SK-N-MC (cell line): ENCODE data around the gene DLG5.

Experiments
- DNase-seq: peaks from one replicate; pipeline ENCODE4 v3.0.0-alpha.2; 2011; ENCODE audit warnings: low read depth, low spot score
- H3K27ac ChIP-seq: fragments of 200-600 bp; sonication (generic); 2 replicates; pipeline ENCODE4 v1.5.1; 2016; ENCODE audit warnings: mixed run types
- H3K36me3 ChIP-seq: fragments of 200-600 bp; sonication (generic); 2 replicates; pipeline ENCODE4 v1.6.1; 2017; ENCODE audit warnings: antibody characterized with exemption, low read length, mixed read lengths; ENCODE audit not compliant: insufficient read depth
- H3K4me3 ChIP-seq: fragments of 200-600 bp; sonication (generic); 2 replicates; pipeline ENCODE4 v1.5.1; 2016
- H3K9ac ChIP-seq: fragments of 200-600 bp; sonication (generic); 2 replicates; pipeline ENCODE4 v1.8.0; 2017; ENCODE audit warnings: mixed run types, mixed read lengths; ENCODE audit not compliant: insufficient read length
- H3K9me3 ChIP-seq: fragments of 200-600 bp; sonication (generic); 2 replicates; pipeline ENCODE4 v1.6.1; 2017; ENCODE audit warnings: low read depth, mild to moderate bottlenecking, antibody characterized with exemption, low read length, moderate library complexity, mixed read lengths
- EZH2 ChIP-seq: fragments of 200-600 bp; sonication (generic); IDR thresholded peaks from one replicate; pipeline ENCODE4 v1.6.1; 2017; ENCODE audit warnings: antibody characterized with exemption
- FOXP2 ChIP-seq: optimal IDR thresholded peaks from 2 replicates; pipeline ENCODE3; 2011; ENCODE audit warnings: mild to moderate bottlenecking, moderate library complexity; ENCODE audit not compliant: insufficient read depth; ENCODE audit errors: extremely low read length, control extremely low read depth
- POLR2AphosphoS5 ChIP-seq: IDR thresholded peaks from 2 replicates; pipeline ENCODE4 v1.6.1; 2012; ENCODE audit warnings: mild to moderate bottlenecking, low read depth, low read length, borderline replicate concordance

The DLG5 gene

GRCh38 chr10:77911535-77912123 lies 14.9 kb downstream of the DLG5 start:
- TF ChIP-seq EZH2 (no peak), POLR2AphosphoS5 (no peak), FOXP2 (no peak)
- Histone ChIP-seq H3K4me3 (no peak overlapping the region), H3K9me3 (no peaks in the 10 kb centered on the region), H3K9ac (no peak overlapping the region), H3K27ac (no peak overlapping the region), H3K36me3 (no peaks in the 10 kb centered on the region)
- DNase-seq, result no peak

- no peak for DNase-seq
- no peaks in the 10 kb centered on the region for H3K9me3 ChIP-seq
- no peak for TF ChIP-seq FOXP2
- no peak for TF ChIP-seq POLR2AphosphoS5
- no peak for TF ChIP-seq EZH2
- no peak overlapping the region for H3K4me3 ChIP-seq
- H3K27ac ChIP-seq, result no peak overlapping the region
- H3K9ac ChIP-seq, result no peak overlapping the region
- H3K36me3 ChIP-seq, result no peaks in the 10 kb centered on the region
These were observed 15.9 kb downstream of the DLG5 start for GRCh38 chr10:77910524-77911145.

GRCh38 chr10:77909749-77910375 lies 16.7 kb downstream of the DLG5 start:
- DNase-seq, result no peak

GRCh38 chr10:77909021-77909748 lies 17.4 kb downstream of the DLG5 start:
- H3K9me3 ChIP-seq, result no peaks in the 10 kb centered on the region
- H3K27ac ChIP-seq, result no peak overlapping the region
- no peak for TF ChIP-seq EZH2
- TF ChIP-seq FOXP2, result no peak
- TF ChIP-seq POLR2AphosphoS5, result no peak
- no peak overlapping the region for H3K9ac ChIP-seq
- H3K36me3 ChIP-seq, result no peaks in the 10 kb centered on the region
- H3K4me3 ChIP-seq, result no peak overlapping the region
- no peak for DNase-seq

More at GRCh38 chr10:77909749-77910375, 16.7 kb downstream of the DLG5 start:
- Histone ChIP-seq H3K4me3 (no peak overlapping the region), H3K27ac (no peak overlapping the region), H3K9me3 (no peaks in the 10 kb centered on the region), H3K36me3 (no peaks in the 10 kb centered on the region), H3K9ac (no peak overlapping the region)
- TF ChIP-seq FOXP2, result no peak
- no peak for TF ChIP-seq EZH2
- TF ChIP-seq POLR2AphosphoS5, result no peak

- TF ChIP-seq POLR2AphosphoS5 (no peak), EZH2 (no peak), FOXP2 (no peak)
- Histone ChIP-seq H3K27ac (no peak overlapping the region), H3K9me3 (no peaks in the 10 kb centered on the region), H3K4me3 (no peak overlapping the region), H3K36me3 (no peaks in the 10 kb centered on the region), H3K9ac (no peak overlapping the region)
- no peak for DNase-seq
These were observed 18.4 kb downstream of the DLG5 start for GRCh38 chr10:77907900-77908717.

- Histone ChIP-seq H3K4me3 (no peak overlapping the region), H3K36me3 (no peaks in the 10 kb centered on the region)
- no peak for TF ChIP-seq POLR2AphosphoS5
These were observed 19.1 kb downstream of the DLG5 start for GRCh38 chr10:77907462-77907861.

GRCh38 chr10:77906951-77907421 lies 19.6 kb downstream of the DLG5 start:
- H3K9me3 ChIP-seq, result no peaks in the 10 kb centered on the region
- no peak overlapping the region for H3K9ac ChIP-seq
- no peak for TF ChIP-seq FOXP2
- no peak for TF ChIP-seq EZH2
- no peak for TF ChIP-seq POLR2AphosphoS5
- DNase-seq, result no peak
- H3K4me3 ChIP-seq, result no peak overlapping the region
- no peak overlapping the region for H3K27ac ChIP-seq
- H3K36me3 ChIP-seq, result no peaks in the 10 kb centered on the region

More at GRCh38 chr10:77907462-77907861, 19.1 kb downstream of the DLG5 start:
- Histone ChIP-seq H3K9me3 (no peaks in the 10 kb centered on the region), H3K27ac (no peak overlapping the region), H3K9ac (no peak overlapping the region)
- DNase-seq, result no peak
